AG04449 (cell line): ENCODE results near the gene BEST2.

ENCODE experiments used
- CTCF ChIA-PET: fragments of 350-600 bp; formaldehyde crosslinking; extraction: SDS; loops from one replicate; lab custom pipeline; 2021; ENCODE audit warnings: antibody characterized with exemption; lab: Yijun Ruan, JAX
- POLR2A ChIA-PET: fragments of 400-600, 350-600 bp; formaldehyde crosslinking; extraction: SDS; loops from one replicate; lab custom pipeline; 2020; ENCODE audit warnings: antibody characterized with exemption, inconsistent platforms; lab: Yijun Ruan, JAX
- DNase-seq: peaks from one replicate; pipeline ENCODE4 v3.0.0-alpha.2; 2010; ENCODE audit warnings: low read depth, low spot score
- H3K4me3 ChIP-seq: 2 replicates; pipeline ENCODE4 v1.5.1; 2011; ENCODE audit warnings: low read depth, mild to moderate bottlenecking, control low read depth, low read length
- TF ChIP-seq, protein P1 (sequence below): IDR thresholded peaks from one replicate; pipeline ENCODE4 v1.5.1; 2011; ENCODE audit warnings: mild to moderate bottlenecking, moderate library complexity, low read length, control low read depth, inconsistent platforms; ENCODE audit not compliant: insufficient read depth; ENCODE audit errors: missing control alignments

Gene BEST2

DNA sequence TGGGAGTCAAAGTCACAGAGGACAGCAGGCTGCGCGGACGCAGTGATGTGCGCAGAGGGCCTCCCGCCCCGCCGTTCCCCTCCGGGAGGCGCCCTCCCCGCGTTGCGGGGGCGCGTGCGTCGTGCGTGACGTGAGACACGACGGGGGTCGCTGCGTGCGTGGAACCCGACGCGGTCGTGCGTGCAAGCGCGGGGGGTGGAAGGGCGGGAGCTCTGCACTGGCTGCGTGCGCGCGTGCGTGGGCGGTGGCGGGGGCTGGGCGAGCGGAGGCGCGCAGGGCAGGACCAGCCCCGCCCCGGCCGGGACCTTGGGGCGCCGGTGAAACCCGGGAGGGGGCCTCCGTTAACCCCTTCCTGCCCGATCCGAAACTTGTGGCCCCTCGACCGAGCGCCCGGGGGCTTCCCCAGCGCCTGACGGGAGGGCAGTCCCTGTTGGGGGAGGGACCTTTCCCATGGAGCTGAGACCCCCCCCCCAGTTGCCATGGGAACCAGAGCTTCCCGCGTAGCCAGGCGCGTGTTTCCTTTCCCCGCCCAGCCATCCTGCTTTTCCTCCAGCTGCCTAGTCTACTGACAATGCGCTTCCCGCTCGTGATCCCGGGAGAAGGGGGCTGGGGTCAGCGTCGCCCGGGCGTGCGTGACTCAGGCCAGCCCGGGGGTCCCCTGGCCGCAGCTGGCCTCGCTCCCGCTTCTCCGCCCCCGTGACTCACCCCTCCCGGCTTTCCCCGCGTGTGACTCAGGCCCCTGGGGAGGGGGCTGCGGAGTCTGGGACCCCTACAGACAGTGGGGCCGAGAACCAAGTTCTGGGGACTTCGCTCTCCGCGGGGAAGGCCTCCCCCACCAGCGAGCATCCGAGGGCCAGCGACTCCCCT, 31.1 kb downstream of the BEST2 start:
- ChIA-PET POLR2A (interaction anchor here (0.6 to 3.8 kb wide), 4 partner anchors 8 to 24 kb away, joined by 3 to 96 read pairs (median 3); partner anchors contain the start of genes JUNB and RNASEH2A), CTCF (interaction anchor here (0.8 to 2.0 kb wide), 8 partner anchors 9 to 25 kb away, joined by 3 to 16 read pairs (median 4); partner anchors contain the start of genes JUNB, PRDX2 and THSD8)
- TF ChIP-seq, protein P1, sequence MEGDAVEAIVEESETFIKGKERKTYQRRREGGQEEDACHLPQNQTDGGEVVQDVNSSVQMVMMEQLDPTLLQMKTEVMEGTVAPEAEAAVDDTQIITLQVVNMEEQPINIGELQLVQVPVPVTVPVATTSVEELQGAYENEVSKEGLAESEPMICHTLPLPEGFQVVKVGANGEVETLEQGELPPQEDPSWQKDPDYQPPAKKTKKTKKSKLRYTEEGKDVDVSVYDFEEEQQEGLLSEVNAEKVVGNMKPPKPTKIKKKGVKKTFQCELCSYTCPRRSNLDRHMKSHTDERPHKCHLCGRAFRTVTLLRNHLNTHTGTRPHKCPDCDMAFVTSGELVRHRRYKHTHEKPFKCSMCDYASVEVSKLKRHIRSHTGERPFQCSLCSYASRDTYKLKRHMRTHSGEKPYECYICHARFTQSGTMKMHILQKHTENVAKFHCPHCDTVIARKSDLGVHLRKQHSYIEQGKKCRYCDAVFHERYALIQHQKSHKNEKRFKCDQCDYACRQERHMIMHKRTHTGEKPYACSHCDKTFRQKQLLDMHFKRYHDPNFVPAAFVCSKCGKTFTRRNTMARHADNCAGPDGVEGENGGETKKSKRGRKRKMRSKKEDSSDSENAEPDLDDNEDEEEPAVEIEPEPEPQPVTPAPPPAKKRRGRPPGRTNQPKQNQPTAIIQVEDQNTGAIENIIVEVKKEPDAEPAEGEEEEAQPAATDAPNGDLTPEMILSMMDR: peak; percentile 31
- DNase-seq: no peak
- H3K4me3 ChIP-seq: peak overlapping the region; percentile 55

DNA sequence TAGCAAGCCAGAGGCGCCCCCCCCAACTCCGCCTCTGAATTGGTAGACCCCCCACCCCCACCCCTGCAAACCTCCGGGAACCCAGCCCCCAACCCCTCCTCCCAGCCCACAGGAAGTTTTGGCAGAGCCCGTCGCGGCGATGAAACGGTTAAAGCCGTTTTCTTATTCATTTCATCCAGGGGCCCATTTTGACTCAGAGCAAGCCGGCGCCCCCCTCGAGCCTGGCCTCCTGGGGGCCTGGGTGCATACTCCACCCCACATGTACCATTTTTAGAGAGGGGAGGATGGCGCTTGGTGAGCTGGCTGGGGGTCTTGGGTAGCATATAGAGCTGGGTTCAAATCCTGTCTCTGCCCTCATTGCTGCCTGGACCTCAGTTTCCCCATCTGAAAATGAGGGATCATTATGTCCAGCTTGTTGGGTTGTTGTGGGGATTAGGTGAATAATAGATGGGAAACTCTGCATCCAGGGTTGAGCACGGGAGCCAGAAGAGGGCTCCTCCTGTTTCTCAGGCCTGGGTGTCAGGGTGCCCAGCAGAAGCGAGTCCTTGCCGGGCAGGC, 31.8 kb downstream of the BEST2 start:
- TF ChIP-seq, protein P1: no peak
- ChIA-PET CTCF (interaction anchor here (0.8 to 2.0 kb wide), 6 partner anchors 8 to 26 kb away, joined by 3 to 16 read pairs (median 6); partner anchors contain the start of gene JUNB), POLR2A (interaction anchor here (1.2 to 3.8 kb wide), 2 partner anchors 7 to 9 kb away, joined by 3 to 96 read pairs; partner anchors contain the start of gene JUNB)
- H3K4me3 ChIP-seq: peak overlapping the region; percentile 55
- DNase-seq: no peak

DNA sequence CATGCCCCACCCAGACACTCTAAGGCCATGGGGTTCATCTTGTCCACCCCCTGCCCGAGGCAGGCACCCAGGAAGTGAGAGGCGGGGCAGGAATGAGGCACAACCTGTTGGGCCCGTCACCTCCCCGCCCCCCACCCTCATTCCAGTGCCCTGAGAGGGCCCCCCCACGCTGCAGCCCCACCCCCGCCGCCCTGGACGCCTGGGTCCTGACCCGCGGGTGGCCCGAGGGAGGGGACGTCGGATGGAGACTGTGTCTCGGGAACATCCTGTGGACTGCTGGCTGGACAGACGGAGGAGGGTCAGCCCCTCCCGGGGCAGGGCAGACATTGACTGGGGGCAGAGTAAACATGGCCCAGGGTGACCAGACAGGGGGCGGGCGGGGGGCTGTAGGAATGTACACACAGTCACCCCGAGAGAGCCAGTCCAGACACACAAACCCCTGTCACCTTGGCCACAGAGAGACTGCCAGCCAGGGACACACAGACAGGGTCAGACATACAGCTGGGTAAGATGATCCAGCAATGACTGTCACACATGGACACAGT, 32.3 kb downstream of the BEST2 start:
- DNase-seq: no peak
- no peak overlapping the region for H3K4me3 ChIP-seq
- ChIA-PET CTCF (interaction anchor here (1.0 to 2.0 kb wide), 4 partner anchors 10 to 19 kb away, joined by 3 to 16 read pairs (median 8); no protein-coding TSS in a partner anchor), POLR2A (interaction anchor here (0.6 to 3.8 kb wide), 2 partner anchors 9 to 1186 kb away, joined by 3 to 96 read pairs; partner anchors contain the start of gene JUNB)
- TF ChIP-seq, protein P1: no peak

DNA sequence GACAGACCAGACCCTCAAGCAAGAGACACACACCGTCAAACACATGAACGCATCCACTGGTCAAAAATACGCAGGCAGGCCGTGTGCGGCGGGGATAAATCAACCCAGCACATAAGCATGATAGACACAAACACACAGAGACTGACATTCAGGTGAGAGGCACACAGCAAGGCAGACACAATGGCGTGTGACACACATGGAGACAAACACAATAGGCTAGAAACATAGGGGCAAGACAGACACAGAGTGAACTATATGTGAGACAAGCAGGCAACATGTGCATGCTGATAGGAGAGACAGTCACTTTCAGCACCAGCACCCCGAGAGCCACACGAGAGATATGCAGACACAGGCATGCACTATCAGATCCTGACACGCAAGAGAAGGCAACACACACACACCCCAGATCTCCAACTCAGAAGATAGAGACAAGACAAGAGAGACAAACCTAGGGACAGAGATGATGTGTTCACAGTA, 32.8 kb downstream of the BEST2 start:
- CTCF ChIA-PET: no interaction called here
- H3K4me3 ChIP-seq: no peak overlapping the region
- TF ChIP-seq, protein P1: no peak
- POLR2A ChIA-PET: interaction anchor here (0.6 to 3.8 kb wide), 2 partner anchors 8 to 1186 kb away, joined by 3 to 96 read pairs; partner anchors contain the start of gene JUNB
- no peak for DNase-seq

DNA sequence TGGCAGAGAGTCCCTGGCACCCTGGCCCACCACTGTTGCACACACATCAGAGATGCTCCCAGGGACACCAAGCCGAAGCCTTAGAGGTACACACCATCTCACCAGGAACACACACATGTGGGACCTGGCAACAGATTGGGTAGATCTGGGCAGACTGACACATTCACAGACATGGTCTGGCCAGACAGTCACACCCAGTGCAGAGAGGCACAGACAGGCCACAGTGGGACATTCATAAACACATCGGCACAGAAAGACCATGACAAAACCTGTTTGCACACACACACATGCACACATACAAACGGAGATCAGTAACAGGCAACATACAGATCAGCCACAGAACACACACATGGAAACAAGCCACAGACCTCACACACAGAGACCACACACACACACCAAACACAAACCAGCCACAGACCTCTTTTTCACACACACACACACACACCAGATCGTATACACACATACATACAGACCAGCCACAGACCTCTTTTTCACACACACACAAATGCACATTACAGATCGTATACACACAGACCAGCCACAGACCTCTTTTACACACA, 33.4 kb downstream of the BEST2 start:
- TF ChIP-seq, protein P1: no peak
- ChIA-PET POLR2A (no interaction called here), CTCF (interaction anchor here (2.4 to 4.7 kb wide), 2 partner anchors 7 to 12 kb away, joined by 12 to 58 read pairs; no protein-coding TSS in a partner anchor)
- H3K4me3 ChIP-seq: no peak overlapping the region
- DNase-seq: no peak
